Central memory CD8-positive, alpha-beta T cell (primary cell): Measurements from ENCODE around the gene TRNT1.

Experiments
- ATAC-seq: fragments of 150-1000 bp; cut with Tn5 transposase; replicated peaks from 2 replicates; pipeline ENCODE4 v1.10.0; 2022; ENCODE audit warnings: mild to moderate bottlenecking, moderate FRiP score, moderate number of reproducible peaks; ENCODE audit not compliant: poor library complexity, severe bottlenecking; ENCODE audit errors: extremely low read depth
- DNase-seq, 2 donors: peaks; one replicate each; pipeline ENCODE4 v3.0.0; 2021; ENCODE audit warnings: low spot score in 2 of 2
- H3K27ac Mint-ChIP-seq: one replicate; pipeline ENCODE4 v1.8.0; 2022; ENCODE audit warnings: low read depth, mild to moderate bottlenecking, moderate library complexity, mixed read lengths
- H3K27me3 Mint-ChIP-seq: one replicate; pipeline ENCODE4 v1.8.0; 2022; ENCODE audit warnings: mixed read lengths
- H3K36me3 Mint-ChIP-seq: one replicate; pipeline ENCODE4 v1.8.0; 2022; ENCODE audit warnings: mild to moderate bottlenecking, moderate library complexity, mixed read lengths; ENCODE audit not compliant: insufficient read depth
- H3K4me1 Mint-ChIP-seq: one replicate; pipeline ENCODE4 v1.8.0; 2022; ENCODE audit warnings: mixed read lengths
- H3K4me3 Mint-ChIP-seq: one replicate; pipeline ENCODE4 v1.8.0; 2022; ENCODE audit warnings: mild to moderate bottlenecking, moderate library complexity, mixed read lengths
- H3K9me3 Mint-ChIP-seq: one replicate; pipeline ENCODE4 v1.8.0; 2022; ENCODE audit warnings: mixed read lengths

TRNT1 gene

DNA sequence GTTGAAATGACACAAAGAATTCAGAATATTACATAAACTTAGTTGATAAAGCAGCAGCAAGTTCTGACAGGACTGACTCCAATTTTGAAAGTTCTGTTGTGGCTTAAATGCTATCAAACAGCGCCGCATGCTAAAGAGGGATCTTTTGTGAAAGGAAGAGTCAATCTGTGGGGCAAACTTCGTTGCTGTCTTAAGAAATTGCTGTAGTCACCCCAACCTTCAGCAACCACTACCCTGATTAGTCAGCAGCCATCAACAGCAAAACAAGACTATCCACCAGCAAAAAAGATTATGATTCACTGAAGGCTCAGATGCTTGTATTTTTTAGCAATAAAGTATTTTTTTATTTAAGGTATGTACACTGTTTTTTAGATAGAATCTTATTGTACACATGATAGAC lies 38.5 kb downstream of the TRNT1 start:
- ATAC-seq (no peak), DNase-seq (no peak)
- peaks cover 35% of the 10 kb centered on the region for H3K4me1 Mint-ChIP-seq
- no peaks in the 10 kb centered on the region for H3K9me3 Mint-ChIP-seq
- peak overlapping the region; percentile 84 for H3K27ac Mint-ChIP-seq
- no peak overlapping the region for H3K4me3 Mint-ChIP-seq
- H3K27me3 Mint-ChIP-seq, result no peaks in the 10 kb centered on the region
- peaks cover 58% of the 10 kb centered on the region for H3K36me3 Mint-ChIP-seq

DNA sequence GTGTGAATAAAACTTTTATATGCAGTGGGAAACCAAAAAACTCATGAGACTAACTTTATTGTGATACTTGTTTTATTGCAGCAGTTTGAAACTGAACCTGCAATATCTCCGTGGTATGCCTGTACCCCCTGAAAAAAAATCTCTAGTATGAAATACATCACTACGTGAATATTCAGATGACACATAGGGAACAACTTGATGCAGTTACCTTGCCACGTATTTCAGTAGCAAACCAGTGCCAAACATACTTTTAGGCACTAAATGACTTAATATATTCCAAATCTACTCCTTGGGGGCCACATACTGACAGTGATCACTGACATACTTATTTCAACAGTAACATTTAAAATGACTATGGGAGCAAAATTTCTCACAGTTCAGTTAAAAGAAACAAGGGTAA lies 38.9 kb downstream of the TRNT1 start:
- H3K4me1 Mint-ChIP-seq, result peaks cover 32% of the 10 kb centered on the region
- H3K27ac Mint-ChIP-seq, result peak overlapping the region; percentile 84
- no peaks in the 10 kb centered on the region for H3K27me3 Mint-ChIP-seq
- no peaks in the 10 kb centered on the region for H3K9me3 Mint-ChIP-seq
- no peak for ATAC-seq
- peaks cover 62% of the 10 kb centered on the region for H3K36me3 Mint-ChIP-seq
- no peak overlapping the region for H3K4me3 Mint-ChIP-seq
- DNase-seq, result no peak

DNA sequence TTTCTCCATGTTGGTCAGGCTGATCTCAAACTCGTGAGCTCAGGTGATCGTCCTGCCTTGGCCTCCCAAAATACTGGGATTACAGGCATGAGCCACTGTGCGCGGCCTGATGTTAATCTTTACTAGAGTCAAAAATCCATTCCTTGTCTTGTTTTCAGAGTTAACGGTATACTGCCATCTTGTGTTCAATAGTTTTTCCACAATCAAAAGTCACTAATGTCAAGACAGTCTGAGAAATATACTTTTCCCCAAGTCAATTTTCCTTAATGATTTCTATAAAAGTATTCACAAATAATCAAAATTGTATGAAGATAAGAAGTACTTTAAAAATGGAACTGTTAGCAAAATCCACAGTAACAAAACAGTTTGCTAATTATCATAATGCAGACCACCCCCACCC lies 44.3 kb downstream of the TRNT1 start:
- H3K4me1 Mint-ChIP-seq, result peaks cover 45% of the 10 kb centered on the region

DNA sequence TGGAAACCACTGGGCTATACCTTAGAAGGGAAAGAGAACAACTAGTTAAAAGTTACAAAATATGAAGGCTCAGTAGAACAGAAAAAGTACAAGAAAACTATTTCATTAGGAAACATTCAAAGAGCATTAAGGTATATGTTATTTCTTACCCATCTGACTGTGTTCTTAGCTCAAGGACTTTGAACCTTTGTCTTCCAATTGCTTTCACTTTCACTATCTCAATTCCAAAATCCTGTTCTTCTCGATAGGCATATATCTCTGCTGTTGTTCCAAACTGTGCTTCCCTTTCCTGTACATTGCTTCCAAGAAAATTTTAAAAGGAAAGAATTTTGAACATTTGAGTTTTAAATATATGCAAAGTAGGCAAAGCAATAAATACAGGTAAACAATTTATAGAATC lies 45.9 kb downstream of the TRNT1 start:
- Mint-ChIP-seq H3K27me3 (no peaks in the 10 kb centered on the region), H3K36me3 (peaks cover 49% of the 10 kb centered on the region), H3K4me3 (peak overlapping the region; percentile 67), H3K9me3 (no peaks in the 10 kb centered on the region), H3K27ac (peak overlapping the region; percentile 81), H3K4me1 (peaks cover 48% of the 10 kb centered on the region)
- DNase-seq, result no peak
- peak; percentile 49 for ATAC-seq

More for the DNA sequence above, 44.3 kb downstream of the TRNT1 start:
- Mint-ChIP-seq H3K27me3 (no peaks in the 10 kb centered on the region), H3K4me3 (peak overlapping the region; percentile 18), H3K36me3 (peaks cover 57% of the 10 kb centered on the region), H3K9me3 (no peaks in the 10 kb centered on the region), H3K27ac (peak overlapping the region; percentile 81)
- DNase-seq (no peak), ATAC-seq (no peak)

DNA sequence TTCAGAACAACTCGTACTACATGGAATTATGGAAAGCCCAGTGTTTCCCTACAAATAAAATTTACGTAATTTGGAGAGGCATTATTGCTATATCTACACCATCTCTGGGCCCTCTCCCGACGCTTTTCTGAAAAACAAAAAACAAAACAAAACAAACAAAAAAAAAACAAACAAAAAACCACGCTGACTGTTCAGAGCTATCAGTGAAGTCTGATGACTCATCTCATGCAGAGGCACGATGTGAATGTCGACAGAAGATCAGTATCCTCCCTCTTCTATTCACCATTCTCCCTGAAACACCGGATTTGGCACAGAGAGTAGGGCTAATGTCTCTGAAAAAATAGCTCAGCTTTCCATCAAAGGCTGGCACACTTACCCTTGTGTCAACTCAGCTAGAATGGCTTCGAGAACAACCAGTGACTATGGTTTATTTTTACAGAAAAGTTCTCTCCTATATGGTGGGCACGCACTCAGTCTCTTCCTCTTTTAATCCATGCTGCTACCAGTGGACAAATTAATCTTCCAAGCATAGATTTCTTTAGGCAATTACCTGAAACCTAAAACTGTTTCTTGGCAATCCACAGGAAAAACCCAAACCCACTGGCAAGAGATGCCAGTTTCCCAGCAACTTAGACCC lies 51.2 kb downstream of the TRNT1 start:
- no peak for DNase-seq
- H3K27ac Mint-ChIP-seq, result peak overlapping the region; percentile 90
- H3K9me3 Mint-ChIP-seq, result no peaks in the 10 kb centered on the region
- H3K4me3 Mint-ChIP-seq, result peak overlapping the region; percentile 90
- H3K27me3 Mint-ChIP-seq, result peaks cover 9% of the 10 kb centered on the region
- H3K36me3 Mint-ChIP-seq, result peaks cover 31% of the 10 kb centered on the region
- ATAC-seq, result no peak
- H3K4me1 Mint-ChIP-seq, result peaks cover 48% of the 10 kb centered on the region

DNA sequence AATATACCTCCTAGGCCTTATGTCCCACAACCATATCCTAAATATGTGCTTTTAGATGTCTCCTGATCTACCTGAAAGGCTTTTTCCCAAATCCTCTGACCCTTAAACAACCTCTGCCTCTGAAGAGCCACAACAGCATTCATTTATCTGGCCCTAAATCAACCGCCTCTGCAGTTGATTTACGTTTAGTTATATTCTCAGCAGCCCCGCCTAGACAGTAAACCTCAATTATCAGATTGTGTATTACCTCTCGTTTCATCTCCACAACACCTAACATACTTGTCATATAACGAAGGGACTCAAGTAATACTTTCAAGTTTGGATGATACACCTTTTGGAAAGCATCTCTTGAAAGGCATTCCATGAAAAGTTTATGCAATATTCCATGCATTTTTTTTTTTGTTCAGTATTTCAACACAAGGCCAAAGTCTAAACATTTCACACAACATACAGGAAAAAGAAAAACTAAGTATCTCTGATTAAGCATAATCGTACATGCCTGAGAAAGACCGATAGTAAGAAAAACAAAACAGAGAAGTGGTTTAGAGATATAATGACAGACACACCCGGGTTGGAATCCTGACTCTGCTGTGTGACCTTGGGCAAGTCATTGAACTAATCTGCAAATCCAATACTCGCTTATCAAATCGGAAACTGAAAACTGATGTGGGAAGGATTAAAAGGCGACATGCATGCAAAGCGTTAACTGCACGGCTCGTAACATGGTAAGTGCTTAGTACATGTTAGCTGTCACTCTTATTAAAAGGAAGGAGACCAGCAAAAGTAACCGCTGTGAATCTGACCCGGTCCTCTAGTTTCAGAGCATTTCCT lies 52.0 kb downstream of the TRNT1 start:
- peaks cover 42% of the 10 kb centered on the region for H3K4me1 Mint-ChIP-seq
- peak overlapping the region; percentile 90 for H3K27ac Mint-ChIP-seq
- DNase-seq, result no peak
- peak overlapping the region; percentile 90 for H3K4me3 Mint-ChIP-seq
- H3K27me3 Mint-ChIP-seq, result peaks cover 10% of the 10 kb centered on the region
- no peak for ATAC-seq
- H3K9me3 Mint-ChIP-seq, result no peaks in the 10 kb centered on the region
- peaks cover 25% of the 10 kb centered on the region for H3K36me3 Mint-ChIP-seq

DNA sequence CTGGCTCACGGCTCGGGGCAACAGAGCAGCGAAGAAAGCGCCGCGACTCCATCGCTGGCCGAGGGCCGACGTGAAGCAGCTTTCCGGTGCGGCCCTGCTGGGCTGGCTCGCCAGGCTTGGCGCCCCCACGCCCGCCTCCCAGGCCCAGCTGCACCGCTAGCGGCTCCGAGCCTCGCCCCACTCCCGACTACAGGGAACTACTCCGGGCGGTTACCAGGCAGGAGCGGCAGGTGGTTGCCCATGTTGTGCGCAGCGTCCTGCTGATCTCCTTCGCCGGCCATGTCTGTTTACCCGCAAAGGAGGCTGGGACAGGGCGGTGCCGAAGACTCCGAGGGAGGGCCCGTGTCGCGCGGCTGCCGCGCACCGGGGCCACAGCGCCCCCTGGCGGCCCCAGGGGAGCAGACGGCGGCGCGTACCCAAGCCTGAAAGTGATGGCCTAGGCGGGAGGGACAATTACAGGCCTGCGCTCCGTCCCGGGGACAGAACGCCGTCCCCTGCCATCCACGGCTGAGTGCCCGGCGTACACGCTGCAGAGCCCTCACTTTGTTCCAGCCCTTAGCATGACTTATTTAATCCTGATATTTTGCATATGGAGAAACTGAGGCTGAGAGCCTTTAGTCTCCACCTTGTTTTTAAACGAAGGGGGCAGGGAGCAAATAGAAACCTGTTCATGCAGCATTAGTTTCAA lies 52.8 kb downstream of the TRNT1 start, which contains the start of gene CRBN:
Gene CRBN (minus strand): TSS at position 285 of the 688 bp plus-strand sequence. CDS start 4 bp downstream, at position 281.
- Mint-ChIP-seq H3K27ac (peak within 1 kb of the TSS; percentile 90), H3K36me3 (peaks cover 20% of the 10 kb centered on the region), H3K27me3 (peaks cover 10% of the 10 kb centered on the region), H3K4me3 (peak within 1 kb of the TSS; percentile 90), H3K4me1 (peaks cover 37% of the 10 kb centered on the region), H3K9me3 (no peaks in the 10 kb centered on the region)
- ATAC-seq (peak; percentile 94), DNase-seq (peak; percentile 82)

DNA sequence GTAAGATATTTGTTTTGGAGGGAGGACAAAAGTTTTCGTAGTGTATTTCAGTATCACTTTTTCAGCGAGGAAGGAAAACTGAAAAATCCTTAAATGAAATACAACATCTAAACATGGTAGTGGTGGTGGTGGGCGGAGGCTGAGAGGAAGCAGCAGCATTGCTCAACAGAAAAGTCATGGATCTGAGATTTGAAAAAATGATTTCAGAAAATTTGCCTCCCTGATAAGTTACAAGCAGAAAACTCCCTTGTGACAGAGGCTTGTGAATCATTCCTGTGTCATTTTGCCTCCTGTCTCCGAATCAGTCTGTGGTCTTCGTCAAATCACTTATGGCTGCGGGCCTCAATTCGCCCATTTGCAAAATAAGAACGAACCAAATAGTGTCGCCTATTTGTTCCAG lies 53.7 kb downstream of the TRNT1 start:
- no peak overlapping the region for H3K4me3 Mint-ChIP-seq
- H3K36me3 Mint-ChIP-seq, result peaks cover 18% of the 10 kb centered on the region
- DNase-seq (no peak), ATAC-seq (no peak)
- peaks cover 35% of the 10 kb centered on the region for H3K4me1 Mint-ChIP-seq
- H3K27ac Mint-ChIP-seq, result no peak overlapping the region
- H3K27me3 Mint-ChIP-seq, result peaks cover 10% of the 10 kb centered on the region
- no peaks in the 10 kb centered on the region for H3K9me3 Mint-ChIP-seq

DNA sequence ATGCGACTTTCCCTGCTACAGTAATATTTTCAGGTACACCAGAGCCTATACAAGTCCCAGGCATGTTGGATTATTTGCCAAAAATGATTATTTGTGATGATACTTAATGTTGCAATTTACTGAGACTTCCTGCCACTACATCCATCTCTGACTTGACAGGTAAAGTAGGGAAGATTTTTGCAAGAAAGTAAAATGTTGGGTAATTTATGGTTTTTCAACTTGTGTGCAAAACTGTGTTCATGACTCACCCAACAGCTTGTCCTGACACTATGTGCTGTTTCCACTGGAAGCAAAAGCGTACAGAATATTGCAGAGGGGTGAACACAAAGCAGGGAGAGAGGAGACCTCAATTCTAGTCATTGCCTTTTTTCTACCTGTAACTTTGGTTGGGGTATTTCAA lies 58.1 kb downstream of the TRNT1 start:
- Mint-ChIP-seq H3K27me3 (peaks cover 10% of the 10 kb centered on the region), H3K9me3 (no peaks in the 10 kb centered on the region), H3K27ac (no peak overlapping the region), H3K36me3 (no peaks in the 10 kb centered on the region), H3K4me1 (no peaks in the 10 kb centered on the region), H3K4me3 (no peak overlapping the region)
- ATAC-seq (no peak), DNase-seq (no peak)

DNA sequence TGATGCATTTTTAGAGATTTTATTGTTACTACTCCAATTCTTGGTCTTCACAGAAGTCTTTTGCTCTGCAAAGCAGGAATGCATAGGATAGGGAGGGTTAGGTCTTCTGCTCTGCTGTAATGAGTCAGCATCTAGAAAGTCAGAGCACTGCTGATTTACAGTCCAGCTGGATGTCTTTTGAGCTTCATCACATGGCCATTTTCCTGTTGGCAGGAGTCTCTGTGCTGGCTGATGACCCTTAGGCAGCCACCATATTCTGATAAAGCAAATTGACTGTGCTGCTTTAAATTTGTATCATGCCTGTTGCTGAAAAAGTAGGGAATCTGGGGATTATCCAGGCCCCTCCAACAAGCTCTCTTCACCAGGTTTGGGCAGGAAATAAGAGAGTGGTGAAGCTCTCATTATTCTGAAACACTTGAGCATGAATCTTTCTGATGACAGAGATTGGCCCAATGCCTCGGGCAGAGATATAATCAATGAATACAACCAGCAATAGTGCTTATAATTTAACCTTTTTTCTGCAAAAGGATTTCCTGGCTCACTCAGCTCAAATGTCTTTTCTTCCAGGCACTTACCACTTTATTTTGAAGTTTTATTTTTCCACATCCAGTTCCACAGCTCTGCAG lies 62.5 kb downstream of the TRNT1 start:
- H3K4me1 Mint-ChIP-seq, result peaks cover 15% of the 10 kb centered on the region
- no peak for DNase-seq
- no peaks in the 10 kb centered on the region for H3K36me3 Mint-ChIP-seq
- H3K27me3 Mint-ChIP-seq, result no peaks in the 10 kb centered on the region
- ATAC-seq, result no peak
- H3K9me3 Mint-ChIP-seq, result no peaks in the 10 kb centered on the region
- H3K27ac Mint-ChIP-seq, result no peak overlapping the region
- no peak overlapping the region for H3K4me3 Mint-ChIP-seq

DNA sequence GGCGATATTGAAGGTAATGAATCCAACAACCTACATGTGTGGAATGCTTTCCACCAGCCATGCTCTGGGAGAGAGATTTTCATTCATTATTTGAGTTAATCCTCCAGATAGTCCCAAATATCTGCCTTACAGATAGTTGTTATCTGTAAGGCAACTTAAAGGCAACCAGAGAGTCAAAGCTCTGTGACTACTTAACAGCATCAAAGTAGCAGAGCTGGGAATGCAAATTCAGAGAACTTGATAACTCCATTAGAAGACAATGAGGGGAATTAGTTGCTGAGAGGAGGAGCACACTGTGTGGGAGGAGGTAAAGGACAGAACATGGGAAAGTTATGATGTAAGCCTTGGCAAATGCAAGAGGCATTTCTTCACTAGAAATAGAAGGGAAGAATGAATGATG lies 63.2 kb downstream of the TRNT1 start:
- no peaks in the 10 kb centered on the region for H3K9me3 Mint-ChIP-seq
- DNase-seq, result no peak
- no peaks in the 10 kb centered on the region for H3K36me3 Mint-ChIP-seq
- H3K4me3 Mint-ChIP-seq, result no peak overlapping the region
- no peaks in the 10 kb centered on the region for H3K27me3 Mint-ChIP-seq
- no peak overlapping the region for H3K27ac Mint-ChIP-seq
- ATAC-seq, result no peak
- H3K4me1 Mint-ChIP-seq, result peaks cover 17% of the 10 kb centered on the region

DNA sequence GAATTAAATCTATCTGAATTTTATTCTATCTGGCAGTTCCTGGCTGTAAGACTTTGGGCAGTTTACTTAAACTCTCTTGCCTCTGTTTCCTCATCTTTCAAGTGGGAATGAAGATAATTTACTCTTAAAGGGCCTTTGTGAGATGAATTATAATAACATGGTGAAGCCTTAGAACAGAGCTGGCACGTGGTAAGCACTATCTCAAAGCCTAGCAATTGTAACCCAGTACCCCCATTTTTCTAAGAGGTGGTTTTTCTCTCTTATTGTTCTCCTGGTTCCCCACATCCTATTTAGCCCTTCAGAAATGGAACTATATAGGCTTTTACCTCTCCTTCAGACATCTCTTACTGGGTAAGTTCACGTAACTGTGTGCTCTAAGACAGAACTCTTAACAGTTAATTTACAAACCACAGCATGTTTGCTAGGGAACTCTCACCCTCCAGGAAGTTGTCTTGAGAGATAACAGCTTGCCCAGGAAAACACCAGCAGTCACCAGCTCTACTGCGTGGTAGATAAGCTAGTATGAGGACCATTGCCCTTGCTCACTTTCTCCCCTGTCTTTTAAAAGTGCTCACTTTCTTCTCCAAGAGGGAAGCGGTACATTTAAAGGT lies 65.0 kb downstream of the TRNT1 start:
- no peak for DNase-seq
- Mint-ChIP-seq H3K4me3 (peak overlapping the region; percentile 56), H3K27ac (peak overlapping the region; percentile 81), H3K9me3 (no peaks in the 10 kb centered on the region), H3K36me3 (no peaks in the 10 kb centered on the region), H3K4me1 (peaks cover 23% of the 10 kb centered on the region), H3K27me3 (no peaks in the 10 kb centered on the region)
- ATAC-seq, result peak; percentile 87
